KMS-11 (cell line): ENCODE measurements around the gene PRRT3.

ENCODE experiments used
- H2AFZ ChIP-seq: fragments of 200-600 bp; sonication (generic); 2 replicates; pipeline ENCODE4 v1.6.1; 2016; ENCODE audit warnings: antibody characterized with exemption, mixed run types, low read depth
- H3K27ac ChIP-seq: fragments of 200-600 bp; sonication (generic); 2 replicates; pipeline ENCODE4 v1.6.1; 2016; ENCODE audit warnings: mild to moderate bottlenecking, mixed run types
- H3K27me3 ChIP-seq: fragments of 200-600 bp; sonication (generic); 2 replicates; pipeline ENCODE4 v1.6.1; 2017; ENCODE audit warnings: mild to moderate bottlenecking, low read depth, mixed run types, moderate library complexity; ENCODE audit not compliant: insufficient read depth
- H3K36me3 ChIP-seq: fragments of 200-600 bp; sonication (generic); 2 replicates; pipeline ENCODE4 v1.6.1; 2017; ENCODE audit warnings: mild to moderate bottlenecking, mixed run types; ENCODE audit not compliant: insufficient read depth
- H3K4me1 ChIP-seq: fragments of 200-600 bp; sonication (generic); 2 replicates; pipeline ENCODE4 v1.6.1; 2016; ENCODE audit warnings: mild to moderate bottlenecking, low read depth, mixed run types; ENCODE audit not compliant: poor library complexity, severe bottlenecking
- H3K4me2 ChIP-seq: fragments of 200-600 bp; sonication (generic); 2 replicates; pipeline ENCODE4 v1.7.0; 2016; ENCODE audit warnings: mild to moderate bottlenecking, mixed run types
- H3K4me3 ChIP-seq: fragments of 200-600 bp; sonication (generic); IDR thresholded peaks from 2 replicates; pipeline ENCODE4 v1.6.1; 2017; ENCODE audit warnings: low read depth, low read length, mixed read lengths; ENCODE audit not compliant: insufficient read depth
- H3K79me2 ChIP-seq: fragments of 200-600 bp; sonication (generic); 2 replicates; pipeline ENCODE4 v1.6.1; 2016; ENCODE audit warnings: low read depth, mixed run types; ENCODE audit not compliant: insufficient read depth
- H3K9ac ChIP-seq: fragments of 200-600 bp; sonication (generic); 2 replicates; pipeline ENCODE4 v1.6.1; 2016; ENCODE audit warnings: mild to moderate bottlenecking, mixed run types
- H4K20me1 ChIP-seq: fragments of 200-600 bp; sonication (generic); 2 replicates; pipeline ENCODE4 v1.6.1; 2016; ENCODE audit warnings: mild to moderate bottlenecking, mixed run types; ENCODE audit not compliant: insufficient read depth
- TF ChIP-seq, protein P1 (sequence below): fragments of 200-600 bp; sonication (generic); conservative IDR thresholded peaks from 2 replicates; pipeline ENCODE4 v1.6.1; 2017; ENCODE audit warnings: low read depth, mild to moderate bottlenecking, antibody characterized with exemption, low read length, moderate library complexity, mixed read lengths

PRRT3 gene

DNA sequence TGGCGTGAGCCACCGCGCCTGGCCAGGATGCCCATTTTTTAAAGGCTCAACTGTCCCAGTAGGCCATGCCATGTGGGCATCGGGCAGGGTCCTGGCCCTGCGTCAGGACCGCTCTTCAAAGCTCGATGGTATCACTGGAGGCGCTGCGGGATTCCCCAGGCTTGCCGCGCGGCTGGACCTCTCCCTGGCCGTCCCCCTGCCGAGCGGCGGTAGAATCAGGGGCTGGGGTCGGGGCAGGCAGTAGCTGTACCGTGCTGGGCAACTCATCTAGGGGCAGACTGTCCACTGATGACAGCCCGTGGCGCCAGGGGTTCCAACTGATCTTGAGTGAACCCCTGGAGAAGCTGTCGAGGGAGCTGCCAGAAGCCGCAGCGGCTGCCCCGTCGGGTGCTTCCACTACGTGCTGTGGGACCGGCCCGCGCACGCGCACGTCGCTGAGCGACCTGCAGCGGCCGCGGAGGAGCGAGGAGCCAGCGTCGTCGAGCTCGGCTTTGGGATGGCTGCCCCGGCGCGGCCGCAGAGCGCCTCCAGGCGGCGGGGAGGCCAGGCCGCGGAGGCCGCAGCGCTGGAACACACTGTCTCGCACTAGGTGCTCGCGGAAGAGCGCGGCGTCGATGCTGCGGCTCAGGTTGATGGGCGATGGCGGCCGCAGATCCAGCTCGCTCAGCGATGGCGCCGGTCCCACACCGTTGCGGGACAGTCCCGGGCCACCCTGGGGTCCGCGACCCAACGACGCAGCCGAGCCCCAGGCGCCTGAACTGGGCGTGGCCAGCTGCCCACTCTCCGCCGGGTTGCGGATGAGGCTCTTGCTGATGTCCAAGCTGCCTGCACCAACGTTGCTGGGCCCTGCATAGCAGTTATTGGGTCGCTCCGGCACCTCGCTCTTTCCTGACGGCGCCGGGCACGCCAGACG lies 5.8 kb downstream of the PRRT3 start:
- no peaks in the 10 kb centered on the region for H3K36me3 ChIP-seq
- H2AFZ ChIP-seq: no peak overlapping the region
- no peak overlapping the region for H3K4me2 ChIP-seq
- TF ChIP-seq, protein P1, sequence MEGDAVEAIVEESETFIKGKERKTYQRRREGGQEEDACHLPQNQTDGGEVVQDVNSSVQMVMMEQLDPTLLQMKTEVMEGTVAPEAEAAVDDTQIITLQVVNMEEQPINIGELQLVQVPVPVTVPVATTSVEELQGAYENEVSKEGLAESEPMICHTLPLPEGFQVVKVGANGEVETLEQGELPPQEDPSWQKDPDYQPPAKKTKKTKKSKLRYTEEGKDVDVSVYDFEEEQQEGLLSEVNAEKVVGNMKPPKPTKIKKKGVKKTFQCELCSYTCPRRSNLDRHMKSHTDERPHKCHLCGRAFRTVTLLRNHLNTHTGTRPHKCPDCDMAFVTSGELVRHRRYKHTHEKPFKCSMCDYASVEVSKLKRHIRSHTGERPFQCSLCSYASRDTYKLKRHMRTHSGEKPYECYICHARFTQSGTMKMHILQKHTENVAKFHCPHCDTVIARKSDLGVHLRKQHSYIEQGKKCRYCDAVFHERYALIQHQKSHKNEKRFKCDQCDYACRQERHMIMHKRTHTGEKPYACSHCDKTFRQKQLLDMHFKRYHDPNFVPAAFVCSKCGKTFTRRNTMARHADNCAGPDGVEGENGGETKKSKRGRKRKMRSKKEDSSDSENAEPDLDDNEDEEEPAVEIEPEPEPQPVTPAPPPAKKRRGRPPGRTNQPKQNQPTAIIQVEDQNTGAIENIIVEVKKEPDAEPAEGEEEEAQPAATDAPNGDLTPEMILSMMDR: no peak
- peaks cover 2% of the 10 kb centered on the region for H3K4me1 ChIP-seq
- H3K27ac ChIP-seq: no peak overlapping the region
- no peaks in the 10 kb centered on the region for H3K79me2 ChIP-seq
- no peak overlapping the region for H3K9ac ChIP-seq
- H3K27me3 ChIP-seq: no peaks in the 10 kb centered on the region
- H3K4me3 ChIP-seq: no peak overlapping the region
- H4K20me1 ChIP-seq: no peaks in the 10 kb centered on the region

DNA sequence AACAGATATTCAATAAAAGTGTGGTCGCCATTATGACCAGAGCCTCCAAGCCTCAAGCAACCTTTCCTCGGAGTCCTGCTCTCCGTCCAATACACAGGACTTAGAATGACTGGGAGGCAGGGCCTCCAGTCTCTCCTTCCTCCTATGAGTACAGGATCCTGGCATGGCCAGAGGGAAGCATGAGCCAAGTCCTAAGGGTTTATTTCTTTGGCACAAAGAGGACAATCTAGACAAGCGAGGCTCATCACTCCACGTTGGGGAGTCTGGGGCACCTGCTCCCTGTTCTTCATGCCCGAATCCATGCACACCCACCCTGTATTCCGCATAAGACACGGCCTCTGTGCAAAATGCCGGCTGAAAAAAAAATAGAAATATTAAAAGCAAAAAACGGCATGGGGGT lies 6.8 kb downstream of the PRRT3 start:
- no peaks in the 10 kb centered on the region for H3K79me2 ChIP-seq
- H2AFZ ChIP-seq: no peak overlapping the region
- no peak overlapping the region for H3K27ac ChIP-seq
- H3K4me2 ChIP-seq: no peak overlapping the region
- no peaks in the 10 kb centered on the region for H4K20me1 ChIP-seq
- H3K27me3 ChIP-seq: no peaks in the 10 kb centered on the region
- no peak overlapping the region for H3K9ac ChIP-seq
- H3K4me1 ChIP-seq: no peaks in the 10 kb centered on the region
- TF ChIP-seq, protein P1: no peak
- H3K36me3 ChIP-seq: no peaks in the 10 kb centered on the region
- H3K4me3 ChIP-seq: no peak overlapping the region

DNA sequence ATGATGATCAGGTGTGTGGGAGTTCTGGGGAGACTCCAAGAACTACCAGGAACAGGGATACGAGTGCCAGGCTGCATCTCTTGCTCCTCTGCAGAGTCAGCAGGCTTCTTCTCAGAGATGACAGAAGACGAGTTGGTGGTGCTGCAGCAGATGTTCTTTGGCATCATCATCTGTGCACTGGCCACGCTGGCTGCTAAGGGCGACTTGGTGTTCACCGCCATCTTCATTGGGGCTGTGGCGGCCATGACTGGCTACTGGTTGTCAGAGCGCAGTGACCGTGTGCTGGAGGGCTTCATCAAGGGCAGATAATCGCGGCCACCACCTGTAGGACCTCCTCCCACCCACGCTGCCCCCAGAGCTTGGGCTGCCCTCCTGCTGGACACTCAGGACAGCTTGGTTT lies 7.9 kb downstream of the PRRT3 start:
- no peak overlapping the region for H3K27ac ChIP-seq
- H3K79me2 ChIP-seq: no peaks in the 10 kb centered on the region
- TF ChIP-seq, protein P1: no peak
- H3K4me2 ChIP-seq: no peak overlapping the region
- H4K20me1 ChIP-seq: no peaks in the 10 kb centered on the region
- H3K4me3 ChIP-seq: no peak overlapping the region
- no peaks in the 10 kb centered on the region for H3K4me1 ChIP-seq
- no peaks in the 10 kb centered on the region for H3K27me3 ChIP-seq
- no peaks in the 10 kb centered on the region for H3K36me3 ChIP-seq
- no peak overlapping the region for H2AFZ ChIP-seq
- no peak overlapping the region for H3K9ac ChIP-seq

DNA sequence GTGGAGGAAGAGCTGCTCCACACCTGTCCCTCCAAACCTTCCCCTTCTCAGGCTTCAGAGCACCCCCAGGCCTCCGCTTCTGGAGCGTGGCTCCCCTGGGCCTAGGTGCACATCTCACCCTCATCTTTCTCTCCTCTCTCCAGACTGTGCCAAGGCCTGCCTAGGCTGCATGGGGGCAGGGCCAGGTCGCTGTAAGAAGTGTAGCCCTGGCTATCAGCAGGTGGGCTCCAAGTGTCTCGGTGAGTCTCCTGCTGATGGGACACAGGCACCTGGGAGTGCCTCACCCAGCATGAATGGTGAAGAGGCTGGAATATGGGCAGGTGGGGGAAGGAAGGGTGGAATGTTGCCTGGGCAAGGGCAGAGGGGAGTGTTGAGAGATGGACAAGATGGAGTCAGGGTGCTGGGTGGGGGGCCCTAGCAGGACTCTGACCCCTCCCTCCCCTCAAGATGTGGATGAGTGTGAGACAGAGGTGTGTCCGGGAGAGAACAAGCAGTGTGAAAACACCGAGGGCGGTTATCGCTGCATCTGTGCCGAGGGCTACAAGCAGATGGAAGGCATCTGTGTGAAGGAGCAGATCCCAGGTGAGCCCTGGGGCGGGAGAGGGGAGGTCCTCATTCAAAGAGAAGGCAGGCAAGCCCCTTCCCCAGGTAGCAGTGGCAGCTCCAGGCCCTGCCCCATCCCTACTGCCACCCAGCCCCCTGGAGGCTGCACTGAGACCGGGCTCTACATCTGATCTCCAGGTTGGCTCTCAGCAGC lies 9.1 kb downstream of the PRRT3 start:
- Histone ChIP-seq H3K36me3 (no peaks in the 10 kb centered on the region), H2AFZ (no peak overlapping the region), H4K20me1 (no peaks in the 10 kb centered on the region), H3K27me3 (no peaks in the 10 kb centered on the region), H3K4me1 (no peaks in the 10 kb centered on the region), H3K4me2 (no peak overlapping the region), H3K4me3 (no peak overlapping the region), H3K9ac (no peak overlapping the region), H3K79me2 (no peaks in the 10 kb centered on the region), H3K27ac (no peak overlapping the region)
- TF ChIP-seq, protein P1: no peak
